ENCODE data around the gene VAV1.
"Not testable (repeated sequence)": the region's sequence is repeated elsewhere in the genome, so short reads cannot be mapped to it uniquely, and the experiment has no call there.

VAV1 gene

DNA sequence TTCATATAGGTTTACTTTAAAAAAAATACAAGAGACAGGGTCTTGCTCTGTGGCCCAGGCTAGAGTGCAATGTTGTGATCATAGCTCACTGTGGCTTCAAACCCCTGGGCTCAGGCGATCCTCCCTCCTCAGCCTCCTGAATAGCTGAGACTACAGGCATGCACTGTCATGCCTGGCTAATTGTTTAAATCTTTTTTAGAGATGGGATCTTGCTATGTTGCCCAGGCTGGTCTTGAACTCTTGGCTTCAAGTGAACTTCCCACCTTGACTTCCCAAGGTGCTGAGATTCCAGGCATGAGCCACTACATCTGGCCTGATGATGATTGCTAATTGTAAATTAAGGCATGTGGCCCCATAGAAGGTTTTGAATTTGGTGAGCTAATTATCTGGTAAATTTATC, 79.5 kb downstream of the VAV1 start:
- DNase-seq (ENCODE audit: low read depth) = no peak

DNA sequence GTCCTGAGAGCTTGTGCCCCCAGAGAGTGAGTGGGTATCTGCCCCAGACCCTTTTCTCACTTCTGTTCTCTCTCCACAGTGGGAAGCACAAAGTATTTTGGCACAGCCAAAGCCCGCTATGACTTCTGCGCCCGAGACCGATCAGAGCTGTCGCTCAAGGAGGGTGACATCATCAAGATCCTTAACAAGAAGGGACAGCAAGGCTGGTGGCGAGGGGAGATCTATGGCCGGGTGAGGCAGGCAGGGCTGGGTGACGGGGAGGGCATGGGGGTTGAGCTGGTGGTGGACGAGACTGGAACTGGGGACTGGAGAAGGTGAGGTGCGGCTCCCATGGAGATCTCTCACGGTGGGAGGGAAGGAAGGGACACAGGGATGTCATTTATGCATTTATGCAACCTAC, 81.4 kb downstream of the VAV1 start:
- DNase-seq (ENCODE audit: low read depth) = no peak

DNA sequence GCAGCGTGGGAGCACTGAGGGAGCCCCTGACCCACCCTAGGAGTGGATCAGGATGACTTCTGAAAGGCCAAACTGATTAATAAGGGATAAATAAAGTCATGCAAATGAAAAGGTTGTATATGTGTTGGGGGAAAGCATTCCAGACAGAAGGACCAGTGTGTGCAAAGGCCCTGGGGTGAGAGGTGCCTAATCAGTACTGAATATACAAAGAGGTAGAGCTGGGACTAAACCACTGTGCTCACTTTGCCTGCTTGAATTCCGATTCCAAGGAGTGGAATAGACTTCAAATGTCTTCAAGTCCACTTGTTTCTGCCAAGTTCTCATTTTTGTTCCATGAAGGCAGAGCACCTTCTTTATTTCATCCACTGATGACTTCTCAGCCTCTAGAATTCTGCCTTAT, 82.2 kb downstream of the VAV1 start:
- DNase-seq (ENCODE audit: low read depth) = no peak

DNA sequence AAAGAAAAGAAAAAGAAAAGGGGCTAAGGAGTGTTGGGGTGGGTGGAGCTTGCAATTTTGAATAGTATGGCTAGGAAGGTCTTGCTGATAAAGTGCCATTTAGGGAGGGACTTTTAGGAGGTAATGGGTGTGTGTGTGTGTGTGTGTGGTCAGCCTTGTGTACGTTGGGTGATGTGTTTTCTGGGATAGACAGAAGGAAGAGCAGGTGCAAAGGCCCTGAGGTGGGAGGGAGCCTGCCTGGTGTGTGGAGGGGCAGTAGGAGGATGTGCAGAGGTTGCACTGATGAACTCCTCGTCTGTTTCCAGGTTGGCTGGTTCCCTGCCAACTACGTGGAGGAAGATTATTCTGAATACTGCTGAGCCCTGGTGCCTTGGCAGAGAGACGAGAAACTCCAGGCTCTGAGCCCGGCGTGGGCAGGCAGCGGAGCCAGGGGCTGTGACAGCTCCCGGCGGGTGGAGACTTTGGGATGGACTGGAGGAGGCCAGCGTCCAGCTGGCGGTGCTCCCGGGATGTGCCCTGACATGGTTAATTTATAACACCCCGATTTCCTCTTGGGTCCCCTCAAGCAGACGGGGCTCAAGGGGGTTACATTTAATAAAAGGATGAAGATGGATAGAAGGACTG, 84.4 kb downstream of the VAV1 start:
- DNase-seq (ENCODE audit: low read depth) = no peak

DNA sequence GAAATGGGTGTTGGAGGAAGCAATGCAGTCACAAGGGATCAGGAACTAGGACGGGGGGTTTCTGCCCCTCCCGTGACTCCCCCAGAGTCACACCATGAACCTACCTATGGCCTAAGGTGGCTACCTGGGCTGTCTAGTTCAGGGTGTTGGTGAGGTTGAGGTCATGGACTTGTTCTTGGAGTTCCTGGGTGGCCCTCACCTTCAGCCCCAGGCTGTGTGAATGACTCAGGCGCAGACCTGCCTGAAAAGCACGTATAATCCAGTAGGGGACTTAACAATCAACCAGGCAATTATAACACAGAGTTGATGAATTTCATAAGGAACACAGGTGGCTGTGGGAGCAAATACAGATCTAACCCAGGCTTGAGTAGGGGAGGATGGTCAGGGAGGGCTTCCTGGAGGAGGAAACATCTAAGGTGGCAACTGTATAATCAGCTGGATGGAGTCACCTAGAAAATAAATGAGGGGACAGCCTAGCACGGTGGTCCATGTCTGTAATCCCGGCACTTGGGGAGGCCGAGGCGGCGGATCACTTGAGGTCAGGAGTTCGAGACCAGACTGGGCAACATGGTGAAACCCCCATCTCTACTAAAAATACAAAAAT, 89.3 kb downstream of the VAV1 start:
- DNase-seq (ENCODE audit: low read depth) = no peak

DNA sequence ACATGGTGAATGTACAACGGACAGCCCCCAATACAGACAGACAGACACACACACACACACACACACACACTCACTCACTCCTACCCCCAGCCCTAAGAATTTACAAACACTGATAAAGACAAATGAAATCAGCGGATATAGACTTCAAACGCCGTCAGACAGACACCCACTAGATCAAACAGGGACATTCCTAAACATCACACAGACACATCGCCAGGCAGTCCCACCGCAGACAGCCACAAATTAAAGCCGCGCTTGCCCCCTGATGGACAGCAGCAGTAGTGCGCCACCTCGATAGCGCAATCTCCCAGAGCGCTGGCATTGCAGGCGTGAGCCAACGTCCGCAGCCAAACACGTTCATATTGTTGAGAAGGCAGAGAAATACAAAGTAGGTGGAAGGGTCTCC, 90.2 kb downstream of the VAV1 start:
- peak; percentile 43 for DNase-seq (ENCODE audit: low read depth)

DNA sequence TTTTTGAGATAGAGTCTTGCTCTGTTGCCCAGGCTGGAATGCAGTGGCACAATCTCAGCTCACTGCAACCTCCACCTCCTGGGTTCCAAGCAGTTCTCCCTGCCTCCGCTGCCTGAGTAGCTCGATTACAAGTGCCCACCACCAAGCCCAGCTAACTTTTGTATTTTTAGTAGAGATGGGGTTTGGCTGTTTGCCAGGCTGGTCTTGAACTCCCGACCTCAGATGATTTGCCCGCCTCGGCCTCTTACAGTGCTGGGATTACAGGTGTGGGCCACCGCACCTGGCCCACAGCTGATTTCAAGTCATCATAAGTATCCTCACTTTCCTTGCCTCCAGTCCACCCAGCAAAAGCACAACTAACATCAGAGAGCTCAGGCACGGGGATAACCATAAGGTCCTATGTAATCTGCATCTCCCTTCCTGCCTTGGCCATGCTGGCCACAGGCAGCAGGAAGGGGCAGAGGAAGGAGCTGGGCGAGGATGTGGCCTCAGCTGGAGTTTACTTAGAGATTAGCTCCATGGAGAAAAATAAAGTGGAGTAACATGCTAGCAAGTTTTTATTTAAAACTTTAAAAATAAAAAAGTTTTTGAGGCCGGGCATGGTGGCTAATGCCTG, 91.9 kb downstream of the VAV1 start:
- DNase-seq (ENCODE audit: low read depth) = no peak

DNA sequence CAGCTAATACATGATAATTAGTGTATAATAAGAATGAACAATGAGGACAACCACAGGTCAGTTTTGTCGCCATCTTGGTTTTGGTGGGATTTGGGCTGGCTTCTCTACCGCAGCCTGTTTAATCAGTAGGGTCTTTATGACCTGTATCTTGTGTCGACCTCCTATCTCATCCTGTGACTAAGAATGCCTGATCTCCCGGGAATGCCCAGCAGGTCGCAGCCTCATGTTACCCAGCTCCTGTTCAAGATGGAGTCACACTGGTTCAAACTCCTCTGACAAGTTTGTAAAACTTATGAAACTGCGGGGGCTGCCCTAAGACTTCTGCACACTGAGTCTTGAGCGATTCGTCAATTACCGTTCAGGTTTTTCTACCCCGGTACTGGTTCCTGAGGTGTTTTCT, 93.3 kb downstream of the VAV1 start:
- no peak for DNase-seq (ENCODE audit: low read depth)

DNA sequence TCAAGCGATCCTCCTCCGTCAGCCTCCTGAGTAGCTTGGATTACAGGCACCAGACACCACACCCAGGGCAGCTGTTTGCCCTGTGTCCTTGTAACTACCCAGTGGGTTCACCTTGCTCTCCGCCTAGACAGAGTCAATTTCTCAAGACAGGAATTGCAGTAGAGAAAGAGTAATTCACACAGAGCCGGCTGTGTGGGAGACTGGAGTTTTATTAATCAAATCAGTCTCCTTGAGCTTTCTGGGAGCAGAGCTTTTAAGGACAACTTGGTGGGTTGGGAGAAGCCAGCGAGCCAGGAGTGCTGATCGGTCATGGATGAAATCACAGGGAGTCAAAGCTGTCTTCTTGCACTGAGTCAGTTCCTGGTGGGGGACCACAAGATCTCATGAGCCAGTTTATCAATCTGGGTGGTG, 94.2 kb downstream of the VAV1 start:
- DNase-seq (ENCODE audit: low read depth) = no peak

DNA sequence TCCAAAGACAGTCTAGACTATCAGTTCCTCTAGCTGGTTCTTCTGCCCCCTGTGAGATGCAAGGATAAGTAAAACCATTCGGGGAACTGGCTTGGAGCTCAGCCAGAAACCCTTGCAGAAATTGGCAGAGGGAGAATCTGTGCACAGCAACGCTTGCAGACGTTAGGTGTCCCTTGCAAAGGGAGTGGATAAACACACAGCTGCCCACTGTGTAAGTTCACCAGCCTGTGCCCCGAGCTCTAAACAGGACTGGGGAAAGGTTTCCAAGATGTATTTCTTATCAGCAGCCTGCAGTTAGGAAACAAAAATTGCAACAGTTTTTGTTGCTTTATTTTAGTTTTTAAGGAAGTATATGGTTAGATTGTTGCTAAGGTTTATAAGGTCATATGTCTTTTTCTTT, 95.8 kb downstream of the VAV1 start:
- DNase-seq (ENCODE audit: low read depth) = no peak

DNA sequence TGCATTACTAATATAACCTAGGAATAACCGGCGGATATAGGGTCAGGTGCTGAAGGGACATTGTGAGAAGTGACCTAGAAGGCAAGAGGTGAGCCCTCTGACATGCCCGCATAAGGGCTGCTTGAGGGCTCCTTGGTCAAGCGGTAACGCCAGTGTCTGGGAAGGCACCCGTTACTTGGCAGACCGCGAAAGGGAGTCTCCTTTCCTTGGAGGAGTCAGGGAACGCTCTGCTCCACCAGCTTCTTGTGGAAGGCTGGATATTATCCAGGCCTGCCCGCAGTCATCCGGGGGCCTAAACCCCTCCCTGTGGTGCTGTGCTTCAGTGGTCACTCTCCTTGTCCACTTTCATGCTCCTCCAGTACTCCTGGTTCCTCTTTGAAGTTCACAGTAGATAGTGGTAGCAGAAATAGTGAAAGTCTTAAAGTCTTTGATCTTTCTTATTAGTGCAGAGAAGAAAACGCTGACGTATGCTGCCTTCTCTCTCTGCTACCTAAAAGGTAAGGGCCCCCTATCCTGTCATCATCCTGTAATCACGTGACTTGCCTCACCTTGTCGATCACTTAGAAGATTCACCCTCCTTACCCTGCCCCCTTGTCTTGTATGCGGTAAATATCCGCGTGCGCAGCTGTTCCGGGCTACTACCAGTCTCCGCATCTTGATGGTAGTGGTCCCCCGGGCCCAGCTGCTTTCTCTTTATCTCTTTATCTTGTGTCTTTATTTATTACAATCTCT, 96.8 kb downstream of the VAV1 start:
- DNase-seq (ENCODE audit: low read depth) = not testable (repeated sequence)

DNA sequence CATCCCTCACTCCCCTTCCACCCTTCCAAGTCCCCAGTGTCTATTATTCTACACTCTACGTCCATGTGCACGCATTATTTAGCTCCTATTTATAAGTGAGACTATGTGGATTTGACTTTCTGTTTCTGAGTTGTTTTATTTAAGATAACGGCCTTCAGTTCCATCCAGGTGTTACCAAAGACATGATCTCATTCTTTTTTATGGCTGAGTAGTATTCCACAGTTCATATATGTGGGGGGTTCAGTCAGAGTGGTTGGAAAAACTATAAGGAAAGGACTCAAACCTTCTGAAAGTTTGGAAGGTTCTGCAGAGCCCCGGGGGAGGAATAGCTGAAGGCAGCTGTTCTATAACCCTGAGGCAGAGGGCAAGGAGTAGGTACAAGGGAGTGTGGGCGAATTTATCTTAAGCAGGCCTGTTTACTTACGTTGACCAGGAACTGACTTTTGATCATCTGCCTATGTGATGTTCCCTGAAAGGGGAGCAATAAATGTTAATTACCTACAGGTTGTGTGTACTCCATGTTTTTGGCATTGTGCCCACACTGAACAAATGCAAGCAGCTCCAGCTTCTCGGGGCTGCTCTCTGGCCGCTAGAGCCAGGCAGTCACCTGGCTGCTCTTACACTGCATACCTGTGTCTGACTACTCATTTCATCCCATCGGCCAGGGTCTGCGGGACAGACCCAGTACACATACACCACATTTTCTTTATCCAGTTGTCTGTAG, 101.4 kb downstream of the VAV1 start:
- no peak for DNase-seq (ENCODE audit: low read depth)

DNA sequence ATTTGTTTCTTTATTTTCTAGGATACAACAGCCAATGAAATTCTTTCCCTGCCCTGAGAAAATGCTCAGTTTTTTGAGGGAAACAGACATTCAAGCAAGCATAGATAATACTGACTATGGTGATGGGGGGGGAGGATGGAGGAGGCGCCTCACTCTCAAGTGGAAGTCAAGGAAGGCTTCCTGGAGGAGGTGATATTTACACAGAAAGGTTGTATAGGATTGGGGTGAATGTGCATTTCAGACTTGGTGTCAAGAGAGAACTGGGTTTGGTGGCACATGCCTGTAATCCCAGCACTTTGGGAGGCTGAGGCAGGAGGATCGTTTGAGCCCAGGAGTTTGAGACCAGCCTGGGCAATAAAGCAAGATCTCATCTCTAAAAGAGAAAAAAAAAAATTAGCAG, 102.7 kb downstream of the VAV1 start:
- no peak for DNase-seq (ENCODE audit: low read depth)

DNA sequence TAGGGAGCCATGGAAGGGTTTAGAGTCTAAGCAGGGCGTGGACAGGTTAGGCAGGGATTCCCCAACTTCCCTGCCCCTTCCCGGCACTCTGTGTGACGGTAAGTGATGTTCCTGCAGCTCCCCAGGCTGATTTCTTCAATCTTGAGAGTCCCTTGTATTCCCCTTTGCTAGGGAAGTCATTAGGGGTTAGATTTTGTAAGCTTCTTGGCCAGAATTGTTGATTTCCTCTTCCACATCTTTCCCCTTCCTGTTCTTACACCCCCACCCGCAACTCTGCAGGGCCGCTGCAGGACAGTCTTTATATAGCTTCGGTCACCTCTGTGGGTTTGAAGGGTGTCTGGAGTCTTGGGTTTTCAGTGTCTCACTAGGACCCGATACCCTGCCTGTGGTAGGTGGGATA, 104.2 kb downstream of the VAV1 start:
- DNase-seq (ENCODE audit: low read depth) = no peak

DNA sequence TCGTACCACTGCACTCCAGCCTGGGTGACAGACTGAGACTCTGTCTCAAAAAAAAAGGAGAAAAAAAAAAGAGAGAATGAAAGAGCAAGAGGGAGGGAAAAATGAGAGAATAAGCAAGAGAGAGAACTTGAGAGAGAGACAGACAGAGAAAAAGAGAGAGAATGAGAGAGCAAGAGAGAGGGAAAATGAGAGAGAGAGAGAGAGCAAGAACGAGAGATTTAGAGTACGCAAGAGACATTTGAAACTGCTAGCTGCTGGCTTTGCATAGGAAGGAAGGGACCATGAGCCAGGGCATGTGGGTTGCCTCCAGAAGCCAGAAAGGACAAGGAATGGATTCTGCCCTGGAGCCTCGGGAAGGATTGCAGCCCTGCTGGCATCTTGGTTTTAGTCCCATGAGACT, 105.3 kb downstream of the VAV1 start:
- DNase-seq (ENCODE audit: low read depth) = no peak

DNA sequence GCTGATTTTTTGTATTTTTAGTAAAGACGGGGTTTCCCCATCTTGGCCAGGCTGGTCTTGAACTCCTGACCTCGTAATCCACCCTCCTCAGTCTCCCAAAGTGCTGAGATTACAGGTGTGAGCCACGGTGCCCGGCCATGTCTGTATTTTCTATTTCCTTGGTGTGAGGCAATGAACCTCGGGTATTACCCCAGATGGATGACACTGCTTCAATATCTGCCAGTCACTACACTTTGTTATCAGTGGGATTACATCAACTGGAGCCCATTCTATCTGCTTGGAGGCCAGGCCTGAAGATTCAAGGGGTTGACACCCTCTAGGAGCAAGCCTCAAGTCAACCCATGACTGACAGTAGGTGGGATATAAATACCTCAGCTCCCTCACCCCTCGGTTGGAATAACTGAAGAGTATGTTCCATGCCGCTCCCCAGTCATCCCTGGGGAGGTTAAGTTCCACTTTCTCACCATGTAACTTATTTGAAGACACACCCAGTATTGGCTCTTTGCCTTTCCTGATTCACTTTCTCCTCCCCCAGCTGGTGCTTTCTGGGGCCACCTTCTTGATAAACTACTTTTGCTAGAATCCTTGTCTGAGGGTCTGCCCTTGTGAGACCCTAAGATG, 113.9 kb downstream of the VAV1 start:
- DNase-seq (ENCODE audit: low read depth) = no peak

DNA sequence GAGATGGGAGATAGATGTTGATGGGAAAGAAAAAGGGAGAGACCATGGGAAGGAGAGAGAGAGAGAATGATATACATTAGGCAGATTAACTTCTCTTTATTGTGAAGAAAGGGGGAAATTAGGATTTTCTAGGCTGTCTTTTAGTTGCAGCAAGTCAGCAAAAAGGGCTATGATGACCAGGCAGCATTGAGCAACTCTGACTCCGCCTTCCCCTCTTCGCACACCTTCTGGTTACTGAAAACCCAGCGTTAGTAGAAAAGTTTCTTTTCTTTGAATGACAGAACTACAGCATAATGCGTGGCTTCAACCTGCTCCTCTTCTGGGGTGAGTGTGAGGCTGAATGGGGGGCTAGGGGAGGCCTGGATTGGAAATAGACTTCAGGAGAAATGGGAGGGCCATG, 114.8 kb downstream of the VAV1 start, which contains the start of gene ADGRE1:
Gene ADGRE1 (plus strand): TSS at position 264 of the 400 bp plus-strand sequence. CDS start 30 bp downstream, at position 294.
- no peak for DNase-seq (ENCODE audit: low read depth)

DNA sequence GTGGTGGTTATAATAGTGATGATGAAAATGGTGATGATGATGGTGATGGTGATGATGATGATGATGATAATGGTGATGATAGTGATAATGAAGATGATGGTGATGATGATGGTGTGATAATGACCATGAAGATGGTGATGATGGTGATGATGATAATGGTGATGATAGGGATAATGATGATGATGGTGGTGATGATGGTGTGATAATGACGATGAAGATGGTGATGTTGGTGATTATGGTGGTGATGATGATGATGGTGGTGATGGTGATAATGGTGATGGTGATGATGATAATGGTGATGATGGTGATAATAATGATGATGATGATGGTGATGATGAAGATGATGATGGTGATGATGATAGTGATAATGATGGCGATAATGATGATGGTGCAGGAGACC, 116.5 kb downstream of the VAV1 start:
- DNase-seq (ENCODE audit: low read depth) = no peak

DNA sequence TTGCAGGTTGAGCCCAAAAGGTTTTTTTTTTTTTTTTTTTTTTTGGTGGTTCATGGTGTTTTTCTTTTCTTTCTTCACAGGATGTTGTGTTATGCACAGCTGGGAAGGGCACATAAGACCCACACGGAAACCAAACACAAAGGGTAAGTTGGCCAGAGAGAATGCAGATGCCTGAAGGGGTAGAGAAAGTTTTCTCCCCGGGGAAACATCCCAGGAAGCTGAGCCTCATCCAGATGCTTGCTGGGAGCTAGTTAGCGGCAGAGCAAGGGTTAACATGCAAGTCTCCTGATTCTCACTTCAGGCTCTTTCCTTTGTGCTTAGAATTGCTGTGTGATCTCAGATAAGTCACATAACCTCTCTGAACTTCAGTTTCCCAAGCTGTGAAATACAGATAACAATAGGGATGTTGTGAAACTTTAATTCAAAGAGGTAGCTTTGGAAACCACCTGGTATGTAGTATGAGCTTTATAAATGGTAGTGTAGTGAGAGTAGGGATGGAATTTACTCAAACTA, 117.9 kb downstream of the VAV1 start:
- no peak for DNase-seq (ENCODE audit: low read depth)

DNA sequence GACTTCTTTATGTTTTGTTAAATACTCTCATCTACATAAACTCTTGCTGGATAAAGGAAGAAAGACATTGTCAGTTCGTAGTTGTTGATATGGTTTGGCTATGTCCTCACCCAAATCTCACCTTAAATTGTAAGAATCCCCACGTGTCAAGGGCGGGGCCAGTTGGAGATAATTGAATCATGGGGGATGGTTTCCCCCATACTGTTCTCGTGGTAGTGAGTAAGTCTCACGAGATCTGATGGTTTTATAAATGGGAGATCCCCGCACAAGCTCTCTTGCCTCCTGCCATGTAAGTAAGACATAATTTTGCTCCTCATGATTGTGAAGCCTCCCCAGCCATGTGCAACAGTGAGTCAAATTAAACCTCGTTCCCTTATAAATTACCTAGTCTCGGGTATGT, 118.4 kb downstream of the VAV1 start:
- no peak for DNase-seq (ENCODE audit: low read depth)

DNA sequence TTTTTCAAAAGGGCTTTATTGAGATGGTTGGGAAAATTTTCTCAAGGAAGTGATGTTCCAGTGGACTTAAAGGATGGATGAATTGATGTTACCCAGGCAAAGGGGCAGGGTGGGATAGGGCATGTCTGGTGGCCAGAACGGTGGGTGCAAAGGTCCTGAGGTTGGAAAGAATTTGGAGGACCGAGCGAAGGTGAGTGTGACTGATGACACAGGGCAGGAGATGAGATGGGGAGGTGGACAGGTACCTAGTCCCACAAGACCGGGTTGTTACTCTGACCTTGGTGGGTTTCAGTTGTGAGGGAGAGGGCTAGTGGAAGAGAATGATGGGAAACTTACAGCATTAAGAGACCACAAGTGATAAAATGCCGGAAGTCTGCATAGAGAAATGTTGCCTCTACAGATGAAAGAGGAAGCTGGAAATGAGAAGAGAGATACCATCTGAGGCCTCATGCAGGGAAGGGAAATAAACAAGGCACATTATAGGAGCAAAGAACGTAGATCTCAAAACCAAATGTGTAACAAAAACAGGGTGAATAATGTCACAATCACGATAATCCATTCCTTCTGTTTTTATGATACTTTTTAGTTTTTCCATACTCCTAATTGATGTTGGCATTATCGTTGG, 119.4 kb downstream of the VAV1 start:
- no peak for DNase-seq (ENCODE audit: low read depth)
